ENCODE results near the gene ALDH3A1.

Gene ALDH3A1

DNA sequence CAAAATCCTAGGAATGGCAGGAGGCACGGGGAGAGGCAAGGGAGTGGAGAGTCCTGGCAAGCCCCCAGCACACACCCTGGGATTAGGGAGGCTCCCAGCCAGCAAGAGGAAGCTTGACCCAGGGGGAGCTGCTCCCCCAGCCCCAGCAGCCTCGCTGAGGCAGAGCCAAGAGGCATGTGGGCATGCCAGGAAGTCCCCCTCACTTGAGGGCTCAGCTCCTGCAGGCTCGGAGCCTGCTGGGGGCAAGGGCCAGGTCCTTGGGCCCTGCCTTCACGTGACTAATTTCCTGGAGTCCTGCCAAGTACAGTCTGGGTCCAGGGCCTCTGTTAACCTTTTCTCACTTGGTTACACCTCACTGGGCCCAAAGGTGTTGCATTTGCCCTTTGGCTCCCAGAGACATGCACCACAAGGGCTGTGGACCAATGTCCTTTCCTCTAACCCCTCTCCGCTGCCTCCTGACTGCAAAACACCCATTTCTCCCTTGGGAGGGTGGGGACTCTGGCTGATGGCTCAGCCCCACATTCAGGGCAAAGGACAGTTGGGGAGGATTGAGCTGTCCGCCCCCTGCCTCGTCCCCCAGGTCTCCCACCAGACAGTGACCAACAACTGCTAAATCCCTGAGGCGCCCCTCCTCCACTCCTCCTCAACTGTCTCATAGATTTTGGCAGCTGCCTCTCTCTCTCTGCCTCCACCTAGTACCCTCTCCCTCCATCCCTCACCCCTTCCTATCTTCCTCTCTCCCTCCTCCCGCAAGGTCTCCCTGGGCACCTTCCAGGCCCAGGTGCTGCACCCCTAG lies 27.3 kb downstream of the ALDH3A1 start:
- no peak for DNase-seq (ENCODE audit: low read depth in 3 of 3, low spot score in 1 of 3)

DNA sequence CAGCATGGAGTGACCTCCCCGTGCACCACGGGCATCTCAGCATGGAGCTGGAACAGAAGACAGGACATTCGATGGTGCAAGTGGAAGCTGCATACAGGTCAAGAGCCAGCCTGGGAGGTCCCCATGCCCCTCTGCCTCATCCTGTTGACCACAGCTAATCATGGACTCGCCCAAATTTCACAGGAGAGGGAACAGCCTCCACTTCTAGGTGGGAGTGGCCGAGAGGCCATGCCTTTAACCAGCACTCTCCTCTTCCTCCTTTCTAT lies 28.0 kb downstream of the ALDH3A1 start:
- DNase-seq (ENCODE audit: low read depth in 3 of 3, low spot score in 1 of 3): no peak

DNA sequence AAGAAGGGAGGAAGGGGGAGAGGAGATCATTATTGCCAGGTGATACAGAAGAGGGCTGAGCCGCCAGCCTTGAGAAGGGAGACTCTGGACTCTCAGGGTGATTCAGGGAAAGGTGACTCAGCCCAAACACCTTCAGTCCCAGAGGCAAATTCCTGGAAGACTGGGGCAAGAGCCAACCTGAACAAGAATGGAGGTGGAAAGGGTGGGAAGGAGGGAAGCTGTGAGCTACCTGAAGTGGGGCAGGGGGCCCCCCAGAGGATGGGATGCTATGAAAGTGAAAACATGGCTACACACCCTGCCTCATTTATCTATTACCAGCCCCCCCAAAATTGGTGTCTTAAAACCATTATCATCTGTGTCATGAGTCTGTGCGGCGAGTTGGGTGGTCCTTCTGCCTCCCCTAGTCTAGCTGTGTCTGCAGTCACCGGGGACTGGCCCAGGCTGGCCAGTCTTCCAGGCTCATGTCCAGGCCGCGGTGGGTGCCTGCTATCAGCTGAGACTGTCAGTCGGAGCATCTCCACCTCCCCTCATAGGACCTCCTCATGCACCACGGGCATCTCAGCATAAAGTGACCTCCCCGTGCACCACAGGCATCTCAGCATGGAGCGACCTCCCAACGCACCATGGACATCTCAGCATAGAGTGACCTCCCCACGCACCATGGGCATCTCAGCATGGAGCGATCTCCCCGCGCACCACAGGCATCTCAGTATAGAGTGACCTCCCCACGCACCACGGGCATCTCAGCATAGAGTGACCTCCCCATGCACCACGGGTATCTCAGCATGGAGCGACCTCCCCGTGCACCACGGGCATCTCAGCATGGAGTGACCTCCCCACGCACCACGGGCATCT lies 28.5 kb downstream of the ALDH3A1 start:
- DNase-seq (ENCODE audit: low read depth in 3 of 3, low spot score in 1 of 3): no peak

DNA sequence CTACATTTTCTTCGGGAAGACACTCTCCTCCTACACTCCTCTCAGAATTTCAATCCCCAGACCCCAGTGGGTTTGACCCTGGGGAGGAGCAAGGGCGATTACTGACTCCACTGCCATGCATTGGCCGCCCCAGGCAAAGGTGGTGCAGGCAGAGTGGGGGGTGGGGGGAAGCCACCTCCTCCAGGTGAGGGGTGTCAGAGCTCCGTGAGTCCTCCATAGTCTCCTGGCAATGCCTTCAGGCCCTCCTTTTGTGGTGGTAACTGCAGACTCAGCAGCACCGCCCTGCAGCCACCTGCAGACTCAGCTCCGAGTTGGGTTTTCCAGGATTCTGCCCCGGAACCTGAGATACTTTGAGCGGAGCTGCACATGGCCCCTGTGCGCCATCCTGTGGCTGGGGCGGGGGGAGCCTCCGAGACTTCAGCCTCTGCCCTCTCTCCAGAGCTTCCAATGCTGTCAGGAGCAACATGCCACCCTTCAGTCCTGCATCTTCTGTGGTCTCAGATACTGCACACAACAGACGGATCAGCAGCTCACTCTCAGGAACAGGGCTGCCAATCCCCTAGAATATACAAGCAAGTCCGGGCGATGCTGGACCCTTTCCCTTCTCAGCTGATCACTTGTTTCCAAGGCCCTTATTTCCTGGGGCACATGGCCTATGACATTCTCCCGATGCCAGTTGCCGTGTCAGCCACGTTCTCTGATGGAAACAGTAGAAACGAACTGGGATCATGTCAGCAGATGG lies 29.3 kb downstream of the ALDH3A1 start:
- no peak for DNase-seq (ENCODE audit: low read depth in 3 of 3, low spot score in 1 of 3)

DNA sequence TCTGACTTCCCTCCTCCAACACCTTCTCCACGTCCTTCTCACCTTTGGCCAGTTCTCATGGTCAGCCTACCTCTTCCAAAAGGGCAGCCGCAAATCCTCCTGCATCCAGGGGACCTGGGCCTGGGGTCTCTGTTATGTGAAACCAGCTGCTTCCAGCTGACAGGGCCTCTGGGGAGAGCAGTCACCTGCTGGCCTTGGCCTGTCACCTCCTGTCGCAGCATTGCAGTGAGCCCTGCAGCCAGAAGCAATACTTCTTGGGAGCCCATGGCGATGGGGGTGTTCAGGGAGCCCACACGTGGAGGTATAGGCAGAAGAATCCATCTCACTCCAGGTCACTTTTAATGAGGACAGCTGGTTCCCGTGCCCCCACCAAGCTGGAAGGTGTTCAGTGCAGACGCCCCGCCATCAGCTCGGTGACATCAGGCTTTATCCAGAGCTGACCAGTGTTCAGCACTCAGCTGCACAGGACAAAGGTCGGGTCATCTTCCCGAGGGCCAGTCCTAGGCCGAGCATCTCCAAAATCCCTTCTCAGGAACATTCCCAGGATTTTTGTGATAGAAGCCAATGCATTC lies 30.0 kb downstream of the ALDH3A1 start:
- no peak for DNase-seq (ENCODE audit: low read depth in 3 of 3, low spot score in 1 of 3)

DNA sequence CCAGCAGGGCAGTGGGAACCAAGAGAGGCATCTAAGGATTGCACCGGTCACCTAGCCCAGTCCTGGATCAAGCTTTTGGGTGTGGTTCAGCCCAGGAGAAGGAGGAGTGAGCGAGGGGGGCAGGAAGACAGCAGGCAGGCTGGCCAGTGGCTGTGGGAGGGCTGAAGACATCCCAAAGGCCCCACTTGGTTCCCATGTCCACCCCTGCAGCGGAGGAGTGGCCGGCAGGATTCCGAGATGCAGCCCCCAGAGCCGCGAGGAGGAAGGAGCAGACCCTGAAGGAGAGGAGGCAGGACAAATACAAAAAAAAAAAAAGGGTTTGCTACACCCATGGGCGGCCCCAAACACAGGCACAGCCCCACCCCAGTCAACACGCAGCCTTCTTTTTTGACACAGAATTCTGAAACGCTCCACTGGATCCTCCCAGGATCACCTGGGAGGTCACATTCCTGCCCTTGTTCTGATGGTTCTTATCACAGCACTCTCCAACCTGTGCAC lies 30.6 kb downstream of the ALDH3A1 start:
- DNase-seq (ENCODE audit: low read depth in 3 of 3, low spot score in 1 of 3): no peak

DNA sequence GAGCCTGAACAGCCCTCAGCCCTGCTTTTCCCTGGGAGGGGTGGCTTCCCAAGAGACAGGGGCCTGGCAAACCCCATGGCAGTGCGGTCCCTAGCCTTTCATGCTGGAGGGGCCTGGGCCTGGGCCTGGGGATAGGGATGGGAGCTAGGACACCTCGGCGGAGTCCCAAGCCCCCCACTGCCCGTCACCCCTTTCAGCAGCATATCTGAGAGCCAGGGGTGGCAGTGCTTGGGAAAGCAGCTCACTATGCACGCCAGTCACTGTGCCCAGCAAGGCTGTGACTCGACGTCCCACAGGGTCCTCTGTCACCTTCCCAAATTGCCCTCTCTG lies 31.1 kb downstream of the ALDH3A1 start:
- no peak for DNase-seq (ENCODE audit: low read depth in 3 of 3, low spot score in 1 of 3)

DNA sequence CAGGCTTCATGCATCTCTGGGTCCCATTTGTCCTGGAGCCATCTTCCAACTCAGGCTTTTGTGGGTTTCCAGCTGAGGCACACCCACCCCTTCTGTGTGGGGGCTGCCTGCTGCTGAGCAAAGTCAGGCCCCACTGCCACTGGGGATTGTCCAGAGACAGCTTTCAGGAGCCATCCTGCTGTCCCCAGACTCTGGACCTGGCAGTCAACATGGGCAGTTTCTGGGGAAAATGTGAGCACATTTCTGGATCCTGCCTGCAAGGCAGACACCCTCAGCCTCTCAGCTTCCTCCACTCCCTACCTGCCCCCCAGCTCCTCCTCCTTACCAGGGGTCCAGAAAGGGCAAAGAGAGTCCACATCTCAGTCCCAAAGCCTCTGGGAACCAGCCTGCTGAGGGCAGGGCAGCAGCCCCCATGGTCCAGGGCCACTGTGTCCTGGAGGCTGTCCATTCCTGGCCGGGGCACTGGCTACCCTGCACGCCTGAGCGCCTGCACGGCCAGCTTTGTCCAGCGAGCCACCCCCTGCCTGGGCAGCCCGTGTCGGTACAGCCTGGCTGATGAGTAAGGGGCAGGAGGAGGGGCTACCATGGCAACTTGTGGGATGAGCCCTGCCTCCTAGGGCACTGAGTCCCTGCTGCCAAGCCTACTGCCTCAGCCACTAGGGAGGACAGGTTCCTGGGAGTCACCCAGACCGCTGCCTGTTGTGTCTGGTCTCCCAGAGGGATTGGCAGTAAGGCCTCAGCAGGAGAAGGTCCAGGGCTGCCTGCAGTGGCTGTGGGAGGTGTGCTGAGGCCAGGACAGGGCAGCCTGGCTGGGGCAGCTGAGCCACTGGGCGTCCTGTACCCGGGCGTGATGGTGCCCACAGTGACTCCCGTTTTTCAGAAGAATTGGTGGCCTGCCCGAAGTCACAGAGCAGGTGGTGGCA lies 31.7 kb downstream of the ALDH3A1 start, which contains the start of gene SLC47A2:
SLC47A2 (minus strand) TSS at position 477 of the 923 bp plus-strand sequence; CDS start at position 448, 29 bp downstream.
- DNase-seq (ENCODE audit: low read depth in 3 of 3, low spot score in 1 of 3): no peak

DNA sequence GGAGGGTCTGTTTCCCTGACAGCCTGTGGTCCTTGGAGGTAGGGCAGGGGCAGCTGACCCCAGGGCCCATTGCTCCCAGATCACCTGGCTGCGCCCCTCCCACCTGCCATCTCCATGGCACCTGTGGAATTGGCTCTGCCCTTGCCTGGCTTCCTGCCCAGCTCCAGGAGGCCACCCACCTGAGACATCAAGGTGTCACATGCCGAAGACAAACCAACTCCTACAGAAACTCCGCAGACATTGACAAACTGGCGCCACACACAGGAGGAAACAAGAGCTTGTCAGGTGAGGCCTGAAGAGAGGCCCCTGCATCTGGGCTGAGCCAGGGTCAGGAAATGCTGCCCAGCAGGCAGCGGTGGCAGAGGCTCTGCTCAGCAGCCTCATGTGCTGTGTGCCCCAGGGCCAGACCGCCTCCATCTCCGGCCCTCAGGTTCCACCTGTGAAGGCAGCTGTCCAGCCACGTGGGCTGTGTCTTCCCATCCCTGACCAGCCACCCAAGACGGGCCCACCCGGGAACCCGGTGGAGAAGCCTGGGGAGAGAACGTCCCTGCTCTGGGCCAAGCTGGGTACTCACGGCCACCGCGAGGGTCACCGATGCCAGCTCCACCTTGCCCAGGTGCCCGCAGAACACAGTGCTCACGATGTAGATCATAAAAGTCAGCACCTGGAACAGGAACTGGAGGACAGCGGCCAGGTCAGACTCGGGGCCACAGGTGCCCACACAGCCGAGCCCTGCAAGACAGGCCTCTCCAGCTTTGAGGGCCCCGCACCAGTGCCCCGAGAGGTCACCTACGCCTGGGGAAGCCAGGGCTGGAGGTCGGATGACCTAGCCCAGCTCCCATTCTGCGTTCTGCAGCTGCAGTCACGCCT lies 33.3 kb downstream of the ALDH3A1 start:
- no peak for DNase-seq (ENCODE audit: low read depth in 3 of 3, low spot score in 1 of 3)

DNA sequence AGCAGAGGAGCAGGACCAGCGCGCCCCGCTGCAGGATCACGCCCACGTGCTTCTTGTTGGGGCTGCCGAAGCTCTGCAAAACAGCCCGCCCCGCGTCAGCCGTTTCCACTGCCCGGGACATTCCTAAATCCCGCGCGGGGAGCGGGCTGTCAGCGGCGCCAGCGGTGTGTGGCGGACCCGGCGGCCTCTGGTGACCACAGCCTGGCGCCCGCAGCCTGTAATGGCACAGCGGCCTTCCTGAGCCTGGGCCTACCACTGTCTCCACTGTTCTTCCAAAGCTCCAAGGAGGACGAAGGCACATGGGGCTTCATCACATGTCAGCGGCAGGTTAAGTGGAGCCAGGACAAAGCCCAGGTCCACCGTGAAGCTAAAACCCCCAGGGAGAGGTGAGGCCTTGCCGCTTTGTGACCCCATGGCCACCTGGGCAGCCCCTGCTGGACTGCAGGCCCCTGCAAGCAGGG lies 34.2 kb downstream of the ALDH3A1 start:
- no peak for DNase-seq (ENCODE audit: low read depth in 3 of 3, low spot score in 1 of 3)

DNA sequence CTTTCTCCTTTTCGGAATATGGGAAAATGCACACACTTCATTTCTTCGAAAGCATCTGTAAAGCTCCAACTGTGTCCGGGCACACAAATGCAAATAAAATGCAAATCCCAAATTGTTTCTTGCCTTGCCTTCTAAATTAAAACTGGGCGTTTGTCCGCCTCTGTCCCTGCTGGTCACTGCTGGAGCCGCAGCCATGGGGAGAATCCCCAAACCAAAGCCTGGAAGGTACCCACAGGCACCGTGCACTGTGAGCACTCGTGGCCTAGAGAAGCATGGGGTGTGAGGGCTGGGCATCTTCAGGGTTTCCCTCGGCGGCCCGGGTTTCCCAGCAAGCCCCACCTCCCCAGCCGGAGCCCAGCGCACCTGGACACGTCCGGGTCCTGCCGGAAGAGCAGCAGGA lies 34.6 kb downstream of the ALDH3A1 start:
- no peak for DNase-seq (ENCODE audit: low read depth in 3 of 3, low spot score in 1 of 3)

DNA sequence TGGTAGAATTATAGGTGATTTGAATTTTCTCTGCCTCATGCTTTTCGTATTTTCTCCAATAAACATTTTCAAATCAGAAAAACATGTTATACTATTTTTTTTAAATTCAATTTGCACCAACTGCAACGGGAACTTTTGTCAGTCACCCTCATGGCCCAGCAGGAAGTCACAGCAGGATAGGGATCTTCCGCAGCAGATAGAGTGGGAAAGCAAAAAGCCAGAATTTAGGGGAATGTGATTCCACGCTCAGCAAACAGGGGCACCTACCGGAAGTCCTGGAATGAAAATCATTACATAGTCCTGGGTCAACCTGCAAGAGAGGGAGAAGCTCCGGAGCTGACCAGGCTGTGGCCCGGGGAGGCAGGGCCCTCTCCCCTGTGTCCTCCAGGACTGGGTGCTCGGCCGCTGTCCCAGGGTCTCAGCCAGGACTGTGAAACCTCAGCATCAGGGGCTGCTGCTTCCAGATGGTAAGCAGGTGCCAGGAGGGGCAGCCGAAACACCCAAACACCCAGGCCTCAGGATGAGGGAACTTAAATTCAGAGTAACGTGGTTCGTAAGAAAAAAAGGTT lies 35.6 kb downstream of the ALDH3A1 start:
- no peak for DNase-seq (ENCODE audit: low read depth in 3 of 3, low spot score in 1 of 3)

DNA sequence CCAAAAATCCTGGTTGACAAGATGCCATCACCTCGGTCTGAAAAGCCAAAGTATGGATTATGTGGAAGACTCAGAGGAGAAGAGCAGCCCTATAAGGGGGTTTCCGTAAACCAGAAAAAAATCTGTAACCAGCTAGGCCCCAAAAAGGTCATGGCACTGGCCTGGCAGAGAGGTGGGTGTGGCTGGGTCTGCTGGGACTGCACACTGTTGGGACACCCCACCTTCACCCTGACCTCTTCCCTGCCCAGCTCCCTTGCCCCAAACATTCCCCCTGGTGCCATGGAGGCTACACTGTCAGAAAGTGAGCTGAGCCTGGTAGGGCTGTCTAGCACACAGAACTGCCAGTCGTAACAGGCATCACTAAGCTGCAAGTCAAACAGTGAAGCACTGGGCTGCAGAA lies 38.3 kb downstream of the ALDH3A1 start:
- no peak for DNase-seq (ENCODE audit: low read depth in 3 of 3, low spot score in 1 of 3)

DNA sequence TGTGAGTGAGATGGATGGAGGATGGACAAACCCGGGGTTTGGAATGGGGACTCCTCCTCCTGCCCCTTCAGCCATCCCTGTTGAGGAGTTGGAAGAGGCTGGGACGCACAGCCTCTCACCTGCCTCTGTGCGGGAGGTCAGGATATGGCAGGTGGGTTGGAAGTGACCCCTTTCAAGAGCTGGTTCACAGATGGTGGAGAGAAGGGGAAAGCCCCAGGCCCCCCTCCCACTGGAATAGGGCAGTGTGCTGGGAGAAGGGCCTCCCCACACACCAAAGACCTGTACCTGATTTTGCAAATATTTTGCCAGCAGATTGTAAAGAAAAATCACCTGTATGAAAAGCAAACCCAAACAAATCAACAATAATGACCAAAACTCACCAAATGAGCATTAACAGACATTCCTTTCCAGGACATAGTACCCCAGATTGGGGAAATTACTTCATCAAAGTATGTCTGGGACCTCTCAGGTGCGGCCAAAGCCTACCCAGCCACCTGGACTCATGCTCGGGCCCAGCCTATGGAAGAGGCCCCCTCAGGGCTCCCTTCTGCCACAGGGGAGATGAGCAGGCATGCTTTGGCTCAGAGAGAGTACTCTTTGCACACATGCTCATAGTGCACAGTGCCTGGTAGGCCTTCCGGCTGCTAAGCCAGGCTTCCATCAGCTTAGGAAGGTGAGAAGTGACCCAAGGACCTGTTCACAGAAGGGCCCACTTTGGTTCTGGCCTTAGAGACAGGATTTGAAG lies 39.5 kb downstream of the ALDH3A1 start:
- DNase-seq (ENCODE audit: low read depth in 3 of 3, low spot score in 1 of 3): no peak

DNA sequence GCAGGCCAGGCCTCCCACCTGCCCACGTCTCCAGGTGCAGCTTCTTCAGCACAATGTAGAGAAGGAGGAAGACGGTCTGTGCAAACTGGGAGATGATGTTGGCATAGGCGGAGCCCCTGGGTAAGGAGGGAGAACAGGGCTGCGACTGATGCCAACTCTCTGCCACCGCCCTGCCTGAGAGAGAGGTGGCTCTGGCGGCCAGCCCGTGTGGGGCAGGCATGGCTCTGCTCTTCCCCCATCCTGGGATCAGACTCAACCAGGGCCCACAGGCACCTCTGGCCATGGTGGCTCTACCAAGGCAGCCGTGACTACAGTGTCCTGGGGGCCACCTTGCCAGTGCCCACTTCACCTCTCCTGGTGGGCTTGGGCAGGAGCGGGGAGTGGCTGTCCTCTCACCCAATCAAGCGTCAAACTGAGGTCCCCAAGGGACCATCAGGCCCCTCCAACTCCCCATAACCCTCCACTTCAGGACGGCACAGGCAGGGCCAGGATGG lies 40.3 kb downstream of the ALDH3A1 start:
- no peak for DNase-seq (ENCODE audit: low read depth in 3 of 3, low spot score in 1 of 3)

DNA sequence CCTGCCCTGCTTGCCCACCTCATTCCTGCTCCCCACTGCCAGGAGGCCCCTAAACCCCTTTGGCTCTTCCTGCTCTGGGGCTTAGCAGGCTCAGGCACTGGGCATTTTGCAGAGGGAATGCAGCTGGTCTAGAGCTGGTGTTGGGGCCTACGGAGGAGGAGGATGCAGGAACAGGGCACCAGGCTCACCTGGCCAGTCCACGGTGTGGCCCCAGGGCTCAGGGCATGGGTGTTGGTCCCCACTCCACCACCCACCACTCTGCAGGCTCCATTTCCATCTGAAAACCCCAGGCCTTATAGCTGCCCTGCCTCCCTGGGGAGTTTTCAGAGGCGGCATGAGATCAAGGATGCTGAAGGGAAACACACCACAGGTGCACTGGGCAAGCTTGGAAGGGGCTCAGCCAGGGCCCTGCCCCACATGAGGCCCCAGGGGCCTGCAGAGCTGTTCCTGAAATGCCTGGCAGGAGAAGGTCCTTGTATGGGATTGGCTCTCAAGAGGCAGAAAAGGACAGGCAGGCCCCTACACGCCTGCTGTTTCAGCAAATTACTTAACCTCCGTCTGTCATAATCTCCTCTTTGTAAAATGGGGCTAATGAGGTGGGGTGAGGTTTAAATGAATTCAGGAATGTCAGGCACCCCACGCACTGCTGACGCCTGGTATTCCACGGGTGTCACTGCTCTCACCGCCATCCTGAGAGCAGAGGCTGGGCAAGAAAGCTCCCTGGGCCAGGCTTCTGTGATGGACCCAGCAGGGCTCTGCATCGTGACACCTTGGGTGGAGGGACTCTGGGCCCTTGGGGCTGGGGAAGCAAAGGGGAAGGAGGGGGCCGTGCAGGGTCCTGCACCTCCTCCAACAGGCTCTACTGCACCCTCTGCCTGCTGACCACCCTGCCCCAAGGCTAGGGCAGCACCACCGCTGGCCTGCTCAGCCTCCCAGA lies 41.0 kb downstream of the ALDH3A1 start:
- DNase-seq (ENCODE audit: low read depth in 3 of 3, low spot score in 1 of 3): no peak
